Progenitor cell of endocrine pancreas (in vitro differentiated cells): ENCODE data around the gene GCGR. TPM values are rescaled to one million over a fixed set of nuclear protein-coding genes. Genes with fewer than 3 reads are reported as not detected.

Experiments
- DNase-seq: peaks from one replicate; pipeline ENCODE4 v3.0.0; 2021; ENCODE audit warnings: low spot score; ENCODE audit not compliant: unreplicated experiment
- H3K27ac Mint-ChIP-seq: 2 replicates; pipeline ENCODE4 v1.8.0; 2021; ENCODE audit warnings: mild to moderate bottlenecking, moderate library complexity, mixed read lengths
- H3K27me3 Mint-ChIP-seq: 2 replicates; pipeline ENCODE4 v1.8.0; 2021; ENCODE audit warnings: mixed read lengths
- H3K36me3 Mint-ChIP-seq: 2 replicates; pipeline ENCODE4 v1.8.0; 2022; ENCODE audit warnings: mixed read lengths; ENCODE audit not compliant: insufficient read depth
- H3K4me1 Mint-ChIP-seq: 2 replicates; pipeline ENCODE4 v1.8.0; 2021; ENCODE audit warnings: low read depth, mixed read lengths
- H3K4me3 Mint-ChIP-seq: 2 replicates; pipeline ENCODE4 v1.8.0; 2021; ENCODE audit warnings: low read depth, mild to moderate bottlenecking, moderate library complexity, mixed read lengths
- H3K9me3 Mint-ChIP-seq: 2 replicates; pipeline ENCODE4 v1.8.0; 2021; ENCODE audit warnings: low read depth, mixed read lengths
- total RNA-seq: library from RNA; stranded (reverse); gene quantifications from 2 replicates; pipeline ENCODE4 v1.2.1, GENCODE V29; 2021
- TF ChIP-seq, protein P1 (sequence below): fragments of 200-600 bp; sonication (generic); IDR thresholded peaks from one replicate; pipeline ENCODE4 v1.5.0; 2021; ENCODE audit warnings: antibody characterized with exemption, mild to moderate bottlenecking; ENCODE audit not compliant: unreplicated experiment

GCGR gene
- total RNA-seq, 1 donor from 2014 or later: 2.2 TPM

DNA sequence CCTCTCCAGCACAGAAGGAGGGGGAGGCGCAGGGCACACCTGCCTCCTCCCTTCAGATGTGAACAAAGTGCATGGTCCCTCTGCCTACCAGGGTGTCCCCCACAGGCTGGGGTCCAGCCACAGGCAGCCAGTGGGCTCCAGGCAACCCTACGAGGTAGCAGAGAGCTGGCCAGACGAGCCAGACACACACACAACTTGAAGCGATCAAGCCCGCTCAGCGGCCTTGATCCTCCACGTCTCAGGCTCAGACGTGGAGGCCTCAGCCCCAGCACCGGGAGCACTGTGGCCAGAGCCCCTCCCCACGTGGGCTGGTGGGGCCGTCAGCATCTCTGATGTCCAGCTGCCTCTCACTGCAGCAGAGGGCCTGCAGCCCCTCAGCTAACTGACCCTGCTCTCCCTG, 20.6 kb downstream of the GCGR start:
- H3K4me1 Mint-ChIP-seq: peaks cover 3% of the 10 kb centered on the region
- TF ChIP-seq, protein P1, sequence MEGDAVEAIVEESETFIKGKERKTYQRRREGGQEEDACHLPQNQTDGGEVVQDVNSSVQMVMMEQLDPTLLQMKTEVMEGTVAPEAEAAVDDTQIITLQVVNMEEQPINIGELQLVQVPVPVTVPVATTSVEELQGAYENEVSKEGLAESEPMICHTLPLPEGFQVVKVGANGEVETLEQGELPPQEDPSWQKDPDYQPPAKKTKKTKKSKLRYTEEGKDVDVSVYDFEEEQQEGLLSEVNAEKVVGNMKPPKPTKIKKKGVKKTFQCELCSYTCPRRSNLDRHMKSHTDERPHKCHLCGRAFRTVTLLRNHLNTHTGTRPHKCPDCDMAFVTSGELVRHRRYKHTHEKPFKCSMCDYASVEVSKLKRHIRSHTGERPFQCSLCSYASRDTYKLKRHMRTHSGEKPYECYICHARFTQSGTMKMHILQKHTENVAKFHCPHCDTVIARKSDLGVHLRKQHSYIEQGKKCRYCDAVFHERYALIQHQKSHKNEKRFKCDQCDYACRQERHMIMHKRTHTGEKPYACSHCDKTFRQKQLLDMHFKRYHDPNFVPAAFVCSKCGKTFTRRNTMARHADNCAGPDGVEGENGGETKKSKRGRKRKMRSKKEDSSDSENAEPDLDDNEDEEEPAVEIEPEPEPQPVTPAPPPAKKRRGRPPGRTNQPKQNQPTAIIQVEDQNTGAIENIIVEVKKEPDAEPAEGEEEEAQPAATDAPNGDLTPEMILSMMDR: no peak
- no peaks in the 10 kb centered on the region for H3K27me3 Mint-ChIP-seq
- H3K4me3 Mint-ChIP-seq: no peak overlapping the region
- H3K9me3 Mint-ChIP-seq: no peaks in the 10 kb centered on the region
- peaks cover 2% of the 10 kb centered on the region for H3K36me3 Mint-ChIP-seq
- H3K27ac Mint-ChIP-seq: no peak overlapping the region
- DNase-seq: no peak

DNA sequence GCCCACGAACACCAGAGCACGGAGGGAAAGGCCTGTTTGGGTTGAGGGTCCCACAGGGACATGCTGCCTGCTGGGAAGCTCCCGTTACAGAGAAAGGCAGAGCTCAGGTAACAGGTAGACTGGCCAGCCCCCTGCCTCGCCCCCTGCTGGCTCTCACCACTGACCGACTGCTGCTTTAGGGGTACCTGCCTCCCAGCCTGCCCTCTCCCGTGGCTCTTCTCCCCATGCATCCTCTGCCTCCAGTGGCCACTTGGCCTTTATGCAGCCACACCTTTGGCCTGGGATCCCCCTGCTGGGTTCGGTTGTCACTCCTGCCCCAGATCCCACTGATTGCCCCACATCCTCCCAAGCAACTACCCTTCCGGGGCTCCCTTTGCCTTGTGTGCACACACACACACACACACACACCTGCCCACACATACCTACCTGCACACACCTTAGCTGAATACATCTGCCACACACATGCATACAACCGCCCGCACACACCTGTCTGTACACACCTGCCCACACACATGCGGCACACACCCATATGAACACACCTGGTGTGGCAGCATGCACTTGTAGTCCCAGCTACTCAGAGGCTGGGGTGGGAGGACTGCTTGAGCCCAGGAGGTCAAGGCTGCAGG, 22.0 kb downstream of the GCGR start:
- H3K4me1 Mint-ChIP-seq: peaks cover 3% of the 10 kb centered on the region
- H3K4me3 Mint-ChIP-seq: no peak overlapping the region
- H3K27ac Mint-ChIP-seq: no peak overlapping the region
- TF ChIP-seq, protein P1: peak; percentile 36
- no peaks in the 10 kb centered on the region for H3K27me3 Mint-ChIP-seq
- no peaks in the 10 kb centered on the region for H3K9me3 Mint-ChIP-seq
- H3K36me3 Mint-ChIP-seq: peaks cover 2% of the 10 kb centered on the region
- no peak for DNase-seq

DNA sequence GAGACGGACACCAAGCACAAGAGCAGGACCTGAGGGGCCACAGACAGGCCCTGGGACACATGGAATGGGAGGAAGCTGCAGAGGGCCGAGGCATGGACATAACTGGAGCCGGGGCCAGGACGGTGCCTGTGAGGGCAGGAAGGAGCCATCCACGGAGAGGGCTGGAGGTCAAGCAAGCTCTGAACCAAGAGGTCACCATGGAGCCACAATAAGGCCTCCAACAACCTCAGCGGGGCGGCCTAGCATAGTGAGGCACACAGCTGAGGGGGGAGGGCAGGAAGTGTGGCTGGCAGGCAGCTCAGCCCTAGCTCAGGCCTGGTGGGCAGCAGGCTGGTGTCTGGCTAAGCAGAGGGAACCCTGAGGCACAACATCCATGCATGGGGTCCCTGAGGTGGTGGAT, 24.7 kb downstream of the GCGR start:
- no peak overlapping the region for H3K4me3 Mint-ChIP-seq

DNA sequence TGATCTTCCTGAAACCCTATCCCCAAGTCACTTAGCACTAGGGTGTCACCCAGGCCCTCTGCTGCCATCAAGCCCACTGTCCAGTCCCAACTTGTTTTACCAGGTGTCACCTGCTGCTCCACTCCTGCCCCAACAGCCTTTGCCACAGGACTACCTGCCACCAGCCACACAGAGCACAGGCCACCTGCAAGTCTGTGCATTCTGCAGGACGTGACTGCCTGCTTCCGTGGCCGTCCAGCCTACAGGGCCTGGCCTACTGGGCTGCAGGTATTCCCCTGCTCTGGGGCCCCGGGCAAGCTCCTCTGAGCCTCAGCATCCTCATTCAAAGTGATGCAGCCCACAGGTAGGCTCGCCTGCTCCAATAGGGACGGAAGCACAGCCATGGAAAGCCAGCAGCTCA, 25.9 kb downstream of the GCGR start:
- TF ChIP-seq, protein P1: no peak
- H3K4me1 Mint-ChIP-seq: peaks cover 12% of the 10 kb centered on the region
- H3K36me3 Mint-ChIP-seq: no peaks in the 10 kb centered on the region
- H3K27me3 Mint-ChIP-seq: no peaks in the 10 kb centered on the region
- H3K4me3 Mint-ChIP-seq: no peak overlapping the region
- no peak overlapping the region for H3K27ac Mint-ChIP-seq
- H3K9me3 Mint-ChIP-seq: no peaks in the 10 kb centered on the region
- DNase-seq: no peak

More for the DNA sequence above, 24.7 kb downstream of the GCGR start:
- H3K27ac Mint-ChIP-seq: peak overlapping the region; percentile 38
- H3K4me1 Mint-ChIP-seq: peaks cover 11% of the 10 kb centered on the region
- TF ChIP-seq, protein P1: no peak
- peaks cover 1% of the 10 kb centered on the region for H3K36me3 Mint-ChIP-seq
- no peaks in the 10 kb centered on the region for H3K9me3 Mint-ChIP-seq
- no peaks in the 10 kb centered on the region for H3K27me3 Mint-ChIP-seq
- no peak for DNase-seq

DNA sequence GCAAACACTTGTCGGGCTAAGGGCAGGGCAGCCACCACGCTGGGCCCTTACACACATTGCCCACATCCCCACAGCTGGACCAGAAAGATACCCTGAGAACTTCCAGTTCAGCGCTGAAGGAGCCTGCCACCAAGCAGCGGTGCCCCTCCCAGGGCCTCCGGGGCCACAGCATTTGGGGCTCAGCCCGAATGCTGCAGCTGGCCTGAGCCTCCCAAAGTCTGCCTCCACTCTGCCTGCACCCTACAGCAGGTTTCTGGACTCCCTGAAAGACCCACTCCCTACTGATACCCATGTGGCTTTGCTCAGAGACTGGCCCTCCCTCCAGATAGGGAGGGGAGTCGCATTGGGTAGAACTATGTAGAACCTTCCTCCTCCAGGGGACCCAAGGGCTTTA, 27.6 kb downstream of the GCGR start:
- Mint-ChIP-seq H3K4me1 (peaks cover 12% of the 10 kb centered on the region), H3K36me3 (no peaks in the 10 kb centered on the region), H3K9me3 (no peaks in the 10 kb centered on the region), H3K27ac (peak overlapping the region; percentile 94), H3K4me3 (peak overlapping the region; percentile 88), H3K27me3 (no peaks in the 10 kb centered on the region)
- DNase-seq: no peak
- TF ChIP-seq, protein P1: no peak
